Skeletal muscle tissue (tissue), 4 donors: ENCODE data around the gene KCNT1. TPM values are rescaled to one million over a fixed set of nuclear protein-coding genes. Genes with fewer than 3 reads are reported as not detected.

Experiments
- H3K27ac ChIP-seq: one replicate; pipeline ENCODE4 v1.7.0; 2013; ENCODE audit warnings: mild to moderate bottlenecking, low read depth, low read length, inconsistent platforms
- H3K27me3 ChIP-seq, 3 donors: one replicate each; pipeline ENCODE4 v1.7.0; 2013; ENCODE audit warnings: low read length in 3 of 3; ENCODE audit not compliant: control insufficient read depth in 3 of 3, insufficient read depth in 3 of 3
- H3K36me3 ChIP-seq, 3 donors: one replicate each; pipeline ENCODE4 v1.7.0; 2013; ENCODE audit warnings: low read length in 3 of 3; ENCODE audit not compliant: control insufficient read depth in 3 of 3, insufficient read depth in 3 of 3
- H3K4me1 ChIP-seq, 3 donors: one replicate each; pipeline ENCODE4 v1.7.0; 2013; ENCODE audit warnings: low read length in 3 of 3, mild to moderate bottlenecking in 3 of 3; ENCODE audit not compliant: control insufficient read depth in 3 of 3, insufficient read depth in 3 of 3
- H3K4me3 ChIP-seq, 3 donors: one replicate each; pipeline ENCODE4 v1.7.0; 2013; ENCODE audit warnings: low read length in 3 of 3
- H3K9ac ChIP-seq, 3 donors: one replicate each; pipeline ENCODE4 v1.7.0; 2013; ENCODE audit warnings: low read length in 3 of 3, mild to moderate bottlenecking in 3 of 3, moderate library complexity in 2 of 3, low read depth in 1 of 3
- H3K9me3 ChIP-seq, 3 donors: one replicate each; pipeline ENCODE4 v1.7.0; 2013; ENCODE audit warnings: low read length in 3 of 3; ENCODE audit not compliant: control insufficient read depth in 3 of 3
- total RNA-seq: library from RNA; depleted of rRNA; stranded (reverse); fragments of >200 nt; gene quantifications from one replicate; pipeline ENCODE4 v1.2.3, GENCODE V29; 2014
- donor health status: Osteomylitis.

KCNT1 gene
- total RNA-seq, 1 donor from 2014 or later: 1.6 TPM

GRCh38 chr9:135798263-135798585 lies 96.2 kb downstream of the KCNT1 start:
- peak overlapping the region in 2 of 3 donors; percentile 43 to 57 for H3K9ac ChIP-seq
- H3K27ac ChIP-seq: no peak overlapping the region

GRCh38 chr9:135799261-135799660 lies 97.3 kb downstream of the KCNT1 start:
- H3K4me3 ChIP-seq: no peak overlapping the region
- H3K36me3 ChIP-seq: no peaks in the 10 kb centered on the region

More at GRCh38 chr9:135798263-135798585, 96.2 kb downstream of the KCNT1 start:
- no peaks in the 10 kb centered on the region for H3K36me3 ChIP-seq
- peaks cover 25 to 27% (median 27%) of the 10 kb centered on the region in 3 donors for H3K4me1 ChIP-seq
- H3K9me3 ChIP-seq: no peaks in the 10 kb centered on the region
- peak overlapping the region in 2 of 3 donors; percentile 6 to 28 for H3K4me3 ChIP-seq
- peaks cover 15 to 28% (median 18%) of the 10 kb centered on the region in 3 donors for H3K27me3 ChIP-seq

GRCh38 chr9:135801070-135801469 lies 99.1 kb downstream of the KCNT1 start:
- Histone ChIP-seq H3K9me3 (no peaks in the 10 kb centered on the region), H3K4me1 (peaks cover 25 to 27% (median 27%) of the 10 kb centered on the region in 3 donors), H3K36me3 (no peaks in the 10 kb centered on the region), H3K4me3 (no peak overlapping the region), H3K27ac (no peak overlapping the region), H3K9ac (no peak overlapping the region), H3K27me3 (peaks cover 5 to 12% (median 10%) of the 10 kb centered on the region in 3 donors)

More at GRCh38 chr9:135799261-135799660, 97.3 kb downstream of the KCNT1 start:
- H3K27ac ChIP-seq: no peak overlapping the region
- peaks cover 8 to 24% (median 18%) of the 10 kb centered on the region in 3 donors for H3K27me3 ChIP-seq
- peaks cover 25 to 27% (median 27%) of the 10 kb centered on the region in 3 donors for H3K4me1 ChIP-seq
- no peak overlapping the region for H3K9ac ChIP-seq
- H3K9me3 ChIP-seq: no peaks in the 10 kb centered on the region

GRCh38 chr9:135802876-135803419 lies 101.0 kb downstream of the KCNT1 start:
- H3K4me3 ChIP-seq: no peak overlapping the region
- no peaks in the 10 kb centered on the region for H3K27me3 ChIP-seq
- H3K4me1 ChIP-seq: peaks cover 10 to 12% (median 10%) of the 10 kb centered on the region in 3 donors
- no peaks in the 10 kb centered on the region for H3K36me3 ChIP-seq
- H3K9ac ChIP-seq: no peak overlapping the region
- H3K27ac ChIP-seq: no peak overlapping the region
- H3K9me3 ChIP-seq: no peaks in the 10 kb centered on the region

- Histone ChIP-seq H3K9me3 (no peaks in the 10 kb centered on the region), H3K36me3 (no peaks in the 10 kb centered on the region), H3K4me1 (peaks cover 5 to 7% (median 5%) of the 10 kb centered on the region in 3 donors), H3K27ac (no peak overlapping the region), H3K9ac (no peak overlapping the region), H3K4me3 (no peak overlapping the region), H3K27me3 (no peaks in the 10 kb centered on the region)
Measured at GRCh38 chr9:135803441-135803840, 101.5 kb downstream of the KCNT1 start.

- Histone ChIP-seq H3K9ac (no peak overlapping the region), H3K9me3 (no peaks in the 10 kb centered on the region), H3K36me3 (peaks cover 0 to 10% (median 4%) of the 10 kb centered on the region in 3 donors), H3K27ac (no peak overlapping the region), H3K4me3 (no peak overlapping the region), H3K4me1 (peaks cover 0 to under 1% (median 0%) of the 10 kb centered on the region in 3 donors), H3K27me3 (no peaks in the 10 kb centered on the region)
Measured at GRCh38 chr9:135804581-135805421, 102.8 kb downstream of the KCNT1 start.

- Histone ChIP-seq H3K9me3 (no peaks in the 10 kb centered on the region), H3K9ac (no peak overlapping the region), H3K27ac (no peak overlapping the region), H3K36me3 (peaks cover 4 to 17% (median 10%) of the 10 kb centered on the region in 3 donors), H3K4me1 (peaks cover 0 to 2% (median 0%) of the 10 kb centered on the region in 3 donors), H3K27me3 (no peaks in the 10 kb centered on the region), H3K4me3 (no peak overlapping the region)
Measured at GRCh38 chr9:135805422-135806022, 103.5 kb downstream of the KCNT1 start.

- Histone ChIP-seq H3K9me3 (no peaks in the 10 kb centered on the region), H3K27me3 (no peaks in the 10 kb centered on the region), H3K9ac (no peak overlapping the region), H3K4me3 (no peak overlapping the region), H3K36me3 (peaks cover 20 to 40% (median 28%) of the 10 kb centered on the region in 3 donors), H3K27ac (no peak overlapping the region), H3K4me1 (peaks cover 0 to 4% (median 2%) of the 10 kb centered on the region in 3 donors)
Measured at GRCh38 chr9:135809166-135809565, 107.2 kb downstream of the KCNT1 start.

- Histone ChIP-seq H3K27ac (no peak overlapping the region), H3K9ac (no peak overlapping the region), H3K9me3 (no peaks in the 10 kb centered on the region), H3K27me3 (no peaks in the 10 kb centered on the region), H3K4me3 (no peak overlapping the region), H3K4me1 (peaks cover 0 to 4% (median 2%) of the 10 kb centered on the region in 3 donors), H3K36me3 (peaks cover 32 to 55% (median 44%) of the 10 kb centered on the region in 3 donors)
Measured at GRCh38 chr9:135810806-135811575, 109.0 kb downstream of the KCNT1 start.
